GM21723 (cell line): ENCODE data around the gene STAC3.

Experiments used
- ATAC-seq: cut with Tn5 transposase; IDR thresholded peaks from one replicate; pipeline ENCODE4 v1.9.1; 2021; ENCODE audit warnings: mild to moderate bottlenecking, moderate library complexity; ENCODE audit not compliant: unreplicated experiment

STAC3 gene

DNA sequence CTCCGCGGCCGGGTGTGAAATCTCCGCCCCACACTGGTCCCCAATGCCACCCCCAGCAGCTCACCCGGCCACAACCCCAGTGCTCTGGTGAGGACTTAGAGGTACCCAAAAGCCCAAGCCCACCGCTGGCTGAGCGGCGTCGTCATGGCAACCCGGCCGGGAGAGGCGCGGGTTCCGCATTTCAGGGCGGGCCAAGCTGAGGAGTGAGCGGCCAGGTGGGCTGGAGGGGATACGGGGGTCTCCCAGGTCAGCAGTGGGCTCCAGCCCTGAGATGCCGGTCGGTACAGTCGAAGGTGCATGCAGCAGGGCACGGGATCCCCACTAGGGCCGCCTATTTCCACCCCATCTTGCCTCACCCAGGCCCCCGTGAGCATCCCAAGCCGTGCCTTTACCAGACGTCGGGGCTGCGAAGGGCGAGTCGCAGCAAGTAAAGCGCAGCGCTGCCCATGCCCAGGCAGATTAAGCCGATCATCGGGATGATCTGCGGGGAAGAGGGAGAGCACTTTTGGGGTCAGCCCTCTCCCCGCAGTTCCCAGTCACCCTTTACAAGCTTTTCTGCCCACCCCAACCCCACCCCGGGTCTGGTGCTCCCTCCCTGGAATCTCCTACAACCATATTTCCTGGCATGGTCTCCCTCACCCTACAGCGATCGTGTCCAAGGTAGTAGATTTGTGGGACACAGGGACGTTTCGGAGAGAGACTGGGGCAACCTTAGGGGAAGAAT, 14.6 kb downstream of the STAC3 start:
- ATAC-seq = no peak

DNA sequence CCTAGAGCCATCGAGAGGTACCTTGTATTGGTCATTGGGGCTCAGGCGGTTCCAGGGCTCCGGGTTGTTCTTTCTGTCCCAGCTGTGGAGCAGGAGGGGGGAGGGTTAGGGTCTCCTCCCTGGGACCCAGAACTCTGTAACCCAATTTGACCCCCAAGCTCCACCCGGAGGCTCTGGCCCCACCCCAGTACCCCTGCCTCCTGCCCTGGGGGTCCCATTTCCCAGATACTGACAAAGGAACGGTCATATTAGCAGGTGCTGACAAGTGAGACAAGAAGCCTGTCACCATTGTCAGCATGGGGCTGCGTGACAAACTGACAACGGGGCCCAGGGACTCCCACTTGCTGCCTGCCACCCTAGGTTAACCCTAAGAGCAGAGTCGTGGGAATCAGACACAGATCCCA, 15.3 kb downstream of the STAC3 start:
- no peak for ATAC-seq

DNA sequence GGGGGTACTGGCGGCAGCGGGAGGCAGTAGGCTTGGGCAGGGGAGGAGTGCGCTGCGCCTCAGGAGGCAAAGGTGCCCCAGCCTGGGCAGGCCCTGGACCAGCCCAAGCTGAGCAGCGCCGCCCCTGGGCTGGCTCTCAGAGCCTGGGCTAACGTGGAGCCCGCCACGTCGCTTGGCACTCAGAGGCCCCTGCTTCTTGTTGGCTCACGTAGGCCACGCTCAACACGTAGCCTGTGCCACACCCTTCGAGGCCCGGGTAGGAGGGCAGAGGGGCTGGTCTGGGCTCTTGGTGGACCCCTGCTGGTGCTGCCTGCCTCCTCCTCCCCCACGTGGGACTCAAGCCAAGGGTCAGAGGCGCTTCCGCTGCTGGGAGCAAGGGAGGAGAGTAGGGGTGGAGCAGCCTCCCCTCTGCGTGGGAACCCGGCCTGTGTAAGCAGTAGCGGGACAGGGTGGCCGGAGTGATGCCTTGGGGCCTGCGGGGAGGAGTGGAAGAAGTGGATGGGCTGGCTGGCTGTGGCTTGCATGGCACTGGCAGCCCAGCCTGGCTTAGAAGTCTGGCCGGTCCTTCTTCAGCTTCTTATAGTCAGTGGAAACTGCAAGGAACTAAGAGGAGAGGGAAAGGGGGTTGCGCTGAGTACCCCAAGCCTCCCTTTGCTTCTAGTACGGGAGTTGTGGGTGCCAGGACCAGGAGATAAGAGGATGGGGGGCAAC, 15.8 kb downstream of the STAC3 start:
- no peak for ATAC-seq

- ATAC-seq = no peak
These were observed 16.4 kb downstream of the STAC3 start for GRCh38 chr12:57234571-57235016.

DNA sequence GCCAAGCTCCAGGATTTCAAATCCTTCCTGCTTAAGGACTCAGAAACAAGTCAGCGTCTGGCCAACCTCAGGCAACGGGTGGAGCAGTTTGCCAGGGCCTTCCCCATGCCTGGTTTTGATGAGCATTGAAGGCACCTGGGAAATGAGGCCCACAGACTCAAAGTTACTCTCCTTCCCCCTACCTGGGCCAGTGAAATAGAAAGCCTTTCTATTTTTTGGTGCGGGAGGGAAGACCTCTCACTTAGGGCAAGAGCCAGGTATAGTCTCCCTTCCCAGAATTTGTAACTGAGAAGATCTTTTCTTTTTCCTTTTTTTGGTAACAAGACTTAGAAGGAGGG, 16.8 kb downstream of the STAC3 start:
- no peak for ATAC-seq

GRCh38 chr12:57233357-57234232, 17.4 kb downstream of the STAC3 start:
- ATAC-seq = no peak

- ATAC-seq = no peak
These were observed 18.7 kb downstream of the STAC3 start for GRCh38 chr12:57232156-57232756.

DNA sequence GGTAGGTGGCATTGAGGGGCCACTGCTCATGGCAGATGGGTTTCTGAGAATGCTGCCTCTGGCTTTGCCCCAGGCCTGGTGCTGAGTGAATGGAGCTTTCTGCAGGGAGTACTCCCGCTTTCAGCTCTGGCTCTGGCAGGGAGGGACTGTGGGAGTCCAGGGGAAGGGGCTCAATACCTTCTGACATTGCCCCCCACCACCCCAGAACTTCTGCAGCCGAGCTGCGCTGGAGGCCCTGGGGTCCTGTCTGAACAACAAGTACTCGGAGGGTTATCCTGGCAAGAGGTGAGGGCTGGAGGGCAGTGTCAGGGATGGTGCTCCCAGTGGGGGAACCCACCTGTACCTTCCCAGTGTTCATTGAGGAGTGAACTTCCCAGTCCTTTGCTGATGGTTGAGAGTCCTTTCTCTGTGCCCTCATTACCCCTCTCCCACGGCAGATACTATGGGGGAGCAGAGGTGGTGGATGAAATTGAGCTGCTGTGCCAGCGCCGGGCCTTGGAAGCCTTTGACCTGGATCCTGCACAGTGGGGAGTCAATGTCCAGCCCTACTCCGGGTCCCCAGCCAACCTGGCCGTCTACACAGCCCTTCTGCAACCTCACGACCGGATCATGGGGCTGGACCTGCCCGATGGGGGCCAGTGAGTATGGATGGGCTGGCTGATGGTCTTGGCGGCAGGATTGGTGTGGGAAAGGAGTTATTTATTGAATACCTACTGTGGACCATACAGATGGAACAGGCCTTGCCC, 19.5 kb downstream of the STAC3 start:
- no peak for ATAC-seq

- ATAC-seq = no peak
These were observed 20.4 kb downstream of the STAC3 start for GRCh38 chr12:57230381-57231155.

DNA sequence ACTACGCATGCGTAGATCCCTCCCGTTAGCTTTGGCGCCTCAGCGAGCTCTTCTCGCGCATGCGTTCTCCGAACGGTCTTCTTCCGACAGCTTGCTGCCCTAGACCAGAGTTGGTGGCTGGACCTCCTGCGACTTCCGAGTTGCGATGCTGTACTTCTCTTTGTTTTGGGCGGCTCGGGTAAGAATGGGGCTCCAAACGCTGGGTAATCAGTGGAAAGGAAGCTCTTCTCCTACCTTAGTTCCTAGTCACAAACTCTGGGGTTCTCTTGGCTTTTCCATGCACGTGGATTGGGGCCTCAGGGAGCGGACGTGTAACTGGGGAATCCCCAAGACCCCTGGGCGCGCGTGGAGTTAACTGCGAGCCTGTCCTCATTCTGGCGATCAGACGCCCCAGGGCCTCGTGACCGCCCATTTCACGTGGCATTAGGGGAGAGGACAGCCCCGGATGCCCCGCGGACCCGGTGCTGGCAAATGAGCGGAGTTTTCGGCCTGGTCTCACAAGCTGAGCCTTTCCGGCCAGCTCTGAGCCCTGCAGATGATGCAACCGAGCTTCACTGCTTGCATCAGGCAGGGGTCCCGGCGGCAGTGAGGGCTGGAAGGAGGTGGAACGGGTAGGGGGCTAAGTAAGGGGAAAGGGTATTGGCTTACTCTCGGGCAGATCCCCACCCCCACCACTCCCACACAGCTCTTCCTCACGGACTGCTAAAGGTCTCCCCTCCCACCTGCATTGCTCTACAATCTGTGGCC, 21.2 kb downstream of the STAC3 start, which contains the start of gene SHMT2:
TSS of gene SHMT2 (plus strand) at position 78 of the 747 bp plus-strand sequence. CDS start at position 146, 68 bp downstream.
- ATAC-seq = peak; percentile 57

DNA sequence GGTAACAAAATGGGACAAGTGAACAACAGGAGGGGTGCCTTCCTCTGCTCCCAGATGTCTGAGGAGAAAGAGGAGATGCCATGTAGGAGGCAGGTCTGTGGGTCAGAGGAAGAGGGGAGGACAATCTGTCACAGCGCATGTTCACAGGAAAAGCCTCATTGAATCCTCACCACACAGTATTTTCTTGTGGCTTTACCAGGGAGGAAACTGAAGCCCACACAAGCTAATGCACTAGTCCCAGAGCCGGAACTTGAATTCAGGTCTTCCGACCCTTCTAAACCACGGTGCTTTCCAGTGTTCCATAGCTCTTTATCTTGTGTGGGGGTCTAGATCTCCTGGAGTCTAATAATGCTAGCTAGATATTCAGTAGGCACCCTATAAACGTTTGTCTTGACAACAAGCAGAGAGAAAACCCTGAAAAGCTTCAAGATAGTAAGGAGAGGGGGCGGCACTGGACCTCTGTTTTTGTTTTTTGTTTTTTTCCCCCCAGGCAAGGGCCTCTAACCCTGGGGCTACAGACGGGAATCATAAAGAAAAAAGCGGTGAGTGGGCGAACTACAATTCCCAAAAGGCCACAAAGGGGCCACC, 21.8 kb downstream of the STAC3 start:
- ATAC-seq = peak; percentile 30

DNA sequence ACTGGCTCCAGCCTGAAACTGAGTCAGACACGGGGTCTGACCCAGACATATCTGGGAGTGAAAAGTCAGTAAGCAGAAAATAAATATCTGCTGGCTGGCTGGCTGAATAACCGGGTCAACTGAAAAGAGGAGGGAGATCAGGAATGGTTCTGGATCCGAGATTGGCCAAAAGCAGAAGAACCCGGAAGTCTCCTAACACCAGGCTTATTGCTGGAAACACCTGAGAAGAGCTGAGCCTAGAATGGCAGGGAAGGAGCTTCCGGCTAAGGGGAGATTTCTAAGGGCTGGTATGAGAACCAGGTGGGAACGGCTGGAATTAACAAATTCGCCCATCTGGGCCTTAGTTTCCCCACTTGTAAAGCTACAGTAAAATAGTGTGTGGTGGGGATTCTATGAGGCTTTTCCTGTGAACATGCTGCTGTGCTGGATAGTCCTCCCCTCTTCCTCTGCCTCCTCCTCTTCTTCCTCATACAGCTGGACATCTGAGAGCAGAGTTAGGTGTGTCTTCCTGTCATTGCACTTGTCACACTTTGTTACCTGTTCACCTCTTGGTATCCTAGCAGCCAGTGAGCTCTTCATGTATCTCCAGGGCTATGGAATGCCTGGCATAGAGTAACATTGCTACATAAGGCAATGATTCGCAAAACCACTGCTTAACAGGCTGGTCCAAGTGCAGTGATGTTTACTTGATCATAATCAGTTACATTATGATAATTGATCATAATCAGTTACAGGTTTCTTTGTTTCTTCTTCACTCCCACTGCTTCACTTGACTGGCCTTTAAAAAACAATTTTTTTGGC, 23.5 kb downstream of the STAC3 start:
- ATAC-seq = no peak

GRCh38 chr12:57226588-57227314, 24.2 kb downstream of the STAC3 start:
- no peak for ATAC-seq

DNA sequence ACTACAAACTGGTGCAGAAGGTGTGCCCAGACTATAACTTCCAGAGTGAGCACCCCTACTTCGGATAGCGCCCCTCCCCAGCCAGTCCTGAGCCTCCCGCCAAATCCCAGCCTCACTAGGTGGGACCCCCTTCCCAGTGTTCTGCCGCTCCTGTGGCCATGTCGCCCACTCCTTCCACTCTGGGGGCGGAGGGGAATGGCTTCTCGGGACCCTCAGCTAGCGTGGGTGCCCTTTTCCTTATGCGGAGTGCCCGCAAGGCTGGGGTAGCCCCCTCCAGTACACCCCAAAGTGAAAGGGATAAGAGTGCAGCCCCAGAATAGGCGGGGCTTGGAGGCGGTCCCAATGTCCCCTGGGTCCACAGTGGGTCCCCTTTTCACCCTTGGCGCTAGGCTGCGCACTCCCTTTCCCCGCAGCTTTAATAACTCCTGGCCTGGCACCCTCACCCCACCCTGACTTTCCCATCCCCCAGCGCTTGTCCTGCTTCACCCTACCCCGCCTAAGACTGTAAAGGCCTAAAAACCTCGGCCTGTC, 25.2 kb downstream of the STAC3 start:
- no peak for ATAC-seq

GRCh38 chr12:57224973-57225679, 25.9 kb downstream of the STAC3 start:
- ATAC-seq = no peak

DNA sequence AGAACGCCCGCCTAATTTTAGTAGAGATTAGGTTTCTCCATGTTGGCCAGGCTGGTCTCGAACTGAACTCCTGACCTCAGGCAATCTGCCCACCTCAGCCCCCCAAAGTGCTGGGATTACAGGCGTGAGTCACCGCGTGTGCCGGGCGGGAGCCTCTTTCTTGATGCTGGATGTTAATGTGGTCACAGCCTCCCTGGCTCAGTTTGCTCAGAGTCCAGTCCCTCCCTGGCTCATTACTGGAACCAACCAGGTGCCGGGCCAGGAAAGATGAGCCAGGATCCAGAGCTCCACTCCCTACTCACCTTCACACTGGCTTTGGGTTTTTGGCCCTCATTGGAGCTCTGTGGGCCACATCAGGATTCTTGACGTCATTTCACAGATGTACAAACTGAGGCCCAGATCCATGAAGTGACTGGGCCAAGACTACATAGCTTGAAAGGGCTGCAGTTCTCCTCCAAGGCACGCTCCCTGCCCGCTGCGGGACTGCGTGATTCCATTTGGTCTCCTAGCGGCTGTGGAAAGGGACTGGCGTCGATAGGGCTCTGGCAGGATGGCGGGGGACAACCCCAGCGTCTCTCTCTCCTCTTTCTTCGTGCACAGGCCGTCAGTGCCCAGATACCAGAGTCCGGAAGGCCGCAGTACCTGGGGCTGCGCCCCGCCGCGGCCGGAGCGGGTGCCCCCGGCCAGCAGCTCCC, 26.6 kb downstream of the STAC3 start:
- no peak for ATAC-seq
